PC-9 (cell line): ENCODE measurements around the gene METRN. TPM values are rescaled to one million over a fixed set of nuclear protein-coding genes. Genes with fewer than 3 reads are reported as not detected.

Source experiments
- BruUV-seq: library from RNA; stranded (reverse); fragments of 400-500 nt; replicated peaks from 2 replicates; lab custom pipeline; 2021; lab: Mats Ljungman, UMichigan
- CTCF ChIA-PET: fragments of 300-600 bp; sonication (Branson Sonifier 250); formaldehyde crosslinking; loops from one replicate; lab custom pipeline; 2022; ENCODE audit warnings: antibody characterized with exemption; lab: Charles Lee
- POLR2A ChIA-PET: fragments of 300-600 bp; sonication (Branson Sonifier 250); formaldehyde crosslinking; loops from one replicate; lab custom pipeline; 2022; ENCODE audit warnings: antibody characterized with exemption; ENCODE audit not compliant: unreplicated experiment; lab: Charles Lee
- DNase-seq, 2 experiments: peaks; one replicate each; pipeline versions ENCODE4 v3.0.0 to v3.0.0-alpha.2; 2015 to 2022; ENCODE audit warnings: mixed read lengths in 1 of 2
- H2AFZ ChIP-seq: fragments of 200-600 bp; sonication (generic); 2 replicates; pipeline ENCODE4 v1.8.1; 2017; ENCODE audit warnings: antibody characterized with exemption
- H3F3A ChIP-seq: fragments of 200-600 bp; sonication (generic); 2 replicates; pipeline ENCODE4 v1.8.1; 2017; ENCODE audit warnings: antibody characterized with exemption, mild to moderate bottlenecking, low read depth; ENCODE audit not compliant: insufficient read depth
- H3K27ac ChIP-seq: fragments of 200-600 bp; sonication (generic); 2 replicates; pipeline ENCODE4 v1.6.1; 2016; ENCODE audit warnings: mixed run types
- H3K27me3 ChIP-seq: fragments of 200-600 bp; sonication (generic); 2 replicates; pipeline ENCODE4 v1.6.1; 2016; ENCODE audit warnings: low read depth, mixed run types; ENCODE audit not compliant: insufficient read depth
- H3K36me3 ChIP-seq: fragments of 200-600 bp; sonication (generic); 2 replicates; pipeline ENCODE4 v1.6.1; 2016; ENCODE audit warnings: low read depth, mixed run types
- H3K4me1 ChIP-seq: fragments of 200-600 bp; sonication (generic); replicated peaks from 2 replicates; pipeline ENCODE4 v1.6.1; 2016; ENCODE audit warnings: mixed run types; ENCODE audit not compliant: insufficient read depth
- H3K4me2 ChIP-seq: fragments of 200-600 bp; sonication (generic); 2 replicates; pipeline ENCODE4 v1.6.1; 2017; ENCODE audit warnings: mixed run types
- H3K4me3 ChIP-seq: fragments of 200-600 bp; sonication (generic); 2 replicates; pipeline ENCODE4 v1.6.1; 2016; ENCODE audit warnings: mixed run types
- H3K79me2 ChIP-seq: fragments of 200-600 bp; sonication (generic); 2 replicates; pipeline ENCODE4 v1.6.1; 2017; ENCODE audit warnings: low read depth, mixed run types
- H3K9me2 ChIP-seq: fragments of 200-600 bp; sonication (generic); 2 replicates; pipeline ENCODE4 v1.8.1; 2017; ENCODE audit warnings: mild to moderate bottlenecking; ENCODE audit not compliant: insufficient read depth
- H3K9me3 ChIP-seq: fragments of 200-600 bp; sonication (generic); 2 replicates; pipeline ENCODE4 v1.8.1; 2016; ENCODE audit warnings: low read depth; ENCODE audit not compliant: insufficient read depth
- H4K20me1 ChIP-seq: fragments of 200-600 bp; sonication (generic); 2 replicates; pipeline ENCODE4 v1.8.1; 2017; ENCODE audit not compliant: insufficient read depth
- CTCF ChIP-seq: fragments of 200-600 bp; sonication (generic); conservative IDR thresholded peaks from 2 replicates; pipeline ENCODE4 v1.6.1; 2017; ENCODE audit warnings: mixed run types, antibody characterized with exemption, mild to moderate bottlenecking, moderate library complexity
- EZH2 ChIP-seq: fragments of 200-600 bp; sonication (generic); IDR thresholded peaks from 2 replicates; pipeline ENCODE4 v1.8.0; 2017; ENCODE audit warnings: antibody characterized with exemption, low read depth
- intact Hi-C: fragments of 100-400 bp; cut with micrococcal nuclease; formaldehyde crosslinking; loops from one replicate; pipeline ENCODE4 v1.10.0; 2022; ENCODE audit not compliant: unreplicated experiment
- total RNA-seq: library from RNA; stranded (reverse); gene quantifications from 2 replicates; pipeline ENCODE4 v1.2.3, GENCODE V29; 2021

Gene METRN
- total RNA-seq, 1 experiment from 2014 or later, result 77.5 TPM

GRCh38 chr16:680625-680945 lies 34.3 kb upstream of the METRN start:
- H3K27ac ChIP-seq, result no peak overlapping the region; the same call in 1 of the 2 replicates
- no TSS peak for BruUV-seq
- no peaks in the 10 kb centered on the region; the same call in 1 of the 2 replicates for H3K36me3 ChIP-seq
- H3F3A ChIP-seq, result peaks cover 40% of the 10 kb centered on the region; the same call in 1 of the 2 replicates
- ChIA-PET CTCF (interaction anchor here (0.6 kb wide), 1 partner anchor 40 kb away, joined by 4 read pairs; no protein-coding TSS in a partner anchor), POLR2A (interaction anchor here (1.1 kb wide), 2 partner anchors 32 to 108 kb away, joined by 3 to 5 read pairs; partner anchors contain the start of genes CHTF18 and WDR90)
- H2AFZ ChIP-seq, result no peak overlapping the region
- peak overlapping the region; percentile 71 for H3K4me3 ChIP-seq
- intact Hi-C loops, result loop anchor here (5.0 kb wide), 1 partner anchor 153 kb away; the partner anchor contains the start of gene CAPN15
- H3K4me1 ChIP-seq, result peaks cover 33% of the 10 kb centered on the region
- no peaks in the 10 kb centered on the region for H3K27me3 ChIP-seq
- no peaks in the 10 kb centered on the region for H3K9me3 ChIP-seq
- H3K79me2 ChIP-seq, result peaks cover 33% of the 10 kb centered on the region
- TF ChIP-seq EZH2, result no peak
- no peak for TF ChIP-seq CTCF
- no peak for DNase-seq
- peak overlapping the region; percentile 86 for H3K4me2 ChIP-seq
- no peaks in the 10 kb centered on the region for H3K9me2 ChIP-seq
- peaks cover 30% of the 10 kb centered on the region for H4K20me1 ChIP-seq

GRCh38 chr16:680967-681745 lies 33.8 kb upstream of the METRN start:
- peak overlapping the region; percentile 71 for H3K4me3 ChIP-seq
- H3K9me3 ChIP-seq, result no peaks in the 10 kb centered on the region
- no peaks in the 10 kb centered on the region for H3K27me3 ChIP-seq
- TSS peak; percentile 48 for BruUV-seq
- no peaks in the 10 kb centered on the region for H3K9me2 ChIP-seq
- no peak for DNase-seq
- H3K4me2 ChIP-seq, result peak overlapping the region; percentile 86
- POLR2A ChIA-PET, result interaction anchor here (0.5 to 1.1 kb wide), 6 partner anchors 12 to 154 kb away, joined by 3 to 7 read pairs (median 5); partner anchors contain the start of genes CAPN15, CHTF18 and WDR90
- no peak; the same call in 1 of the 2 replicates for TF ChIP-seq CTCF
- no peak for TF ChIP-seq EZH2
- CTCF ChIA-PET, result no interaction called here
- H2AFZ ChIP-seq, result no peak overlapping the region
- intact Hi-C loops, result loop anchor here (5.0 kb wide), 1 partner anchor 154 kb away; the partner anchor contains the start of gene CAPN15
- H4K20me1 ChIP-seq, result peaks cover 30% of the 10 kb centered on the region
- peaks cover 40% of the 10 kb centered on the region; the same call in 1 of the 2 replicates for H3F3A ChIP-seq
- no peak overlapping the region for H3K27ac ChIP-seq
- H3K36me3 ChIP-seq, result no peaks in the 10 kb centered on the region; the same call in 1 of the 2 replicates
- peaks cover 33% of the 10 kb centered on the region for H3K4me1 ChIP-seq
- H3K79me2 ChIP-seq, result peaks cover 33% of the 10 kb centered on the region

- ChIA-PET CTCF (interaction anchor here (0.6 kb wide), 1 partner anchor 33 kb away, joined by 3 read pairs; the partner anchor contains the start of gene METRN), POLR2A (interaction anchor here (0.6 to 0.7 kb wide), 4 partner anchors 92 to 113 kb away, joined by 3 to 7 read pairs (median 6); no protein-coding TSS in a partner anchor)
- Histone ChIP-seq H3K9me3 (no peaks in the 10 kb centered on the region), H3K36me3 (no peaks in the 10 kb centered on the region; the same call in 1 of the 2 replicates), H3K27me3 (no peaks in the 10 kb centered on the region), H4K20me1 (peaks cover 30% of the 10 kb centered on the region), H3K4me2 (peak overlapping the region; percentile 86), H3K4me1 (peaks cover 33% of the 10 kb centered on the region), H3K27ac (no peak overlapping the region), H3K9me2 (no peaks in the 10 kb centered on the region), H3K4me3 (peak overlapping the region; percentile 71), H3K79me2 (peaks cover 33% of the 10 kb centered on the region), H2AFZ (no peak overlapping the region), H3F3A (peaks cover 40% of the 10 kb centered on the region; the same call in 1 of the 2 replicates)
- TSS peak; percentile 38 for BruUV-seq
- no peak for TF ChIP-seq CTCF
- TF ChIP-seq EZH2, result no peak
- DNase-seq, result no peak
- intact Hi-C loops, result loop anchor here (5.0 kb wide), 1 partner anchor 155 kb away; the partner anchor contains the start of gene CAPN15
Measured at GRCh38 chr16:681746-682427, 33.0 kb upstream of the METRN start.
